CD4-positive, alpha-beta T cell treated with Interleukin-21 for 1 hour (primary cell): Measurements from ENCODE around the gene SLC23A2.

ENCODE experiments used
- DNase-seq: peaks from one replicate; pipeline ENCODE4 v3.0.0-alpha.2; 2020

SLC23A2 gene

GRCh38 chr20:4811661-4812181 is 189.6 kb downstream of the SLC23A2 start:
- peak; percentile 75 for DNase-seq

GRCh38 chr20:4811257-4811656 is 190.1 kb downstream of the SLC23A2 start:
- DNase-seq: no peak

- DNase-seq: no peak
Measured at GRCh38 chr20:4810426-4811019, 190.8 kb downstream of the SLC23A2 start.

- no peak for DNase-seq
Measured at GRCh38 chr20:4809707-4810106, 191.6 kb downstream of the SLC23A2 start.

DNA sequence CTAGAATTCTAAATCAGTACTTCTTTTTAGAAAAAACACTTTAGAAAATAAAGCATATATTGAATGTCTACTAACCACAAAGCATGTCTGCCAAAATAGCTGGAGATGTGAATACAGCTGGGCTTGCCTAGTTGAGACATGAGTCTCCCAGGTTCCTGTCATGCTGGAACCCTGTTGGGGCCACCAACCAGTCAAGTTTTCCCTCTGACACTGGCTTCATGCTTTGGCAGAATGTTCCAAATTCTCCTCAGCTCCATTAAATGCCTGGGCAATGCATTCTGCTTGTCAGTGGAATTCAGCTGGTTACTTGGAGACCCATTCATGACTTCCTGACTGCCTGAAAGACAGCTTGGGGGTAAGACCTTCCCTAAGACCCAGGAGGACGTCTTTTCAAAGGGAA is 192.4 kb downstream of the SLC23A2 start:
- no peak for DNase-seq

- no peak for DNase-seq
Measured at GRCh38 chr20:4805663-4806449, 195.5 kb downstream of the SLC23A2 start.

- no peak for DNase-seq
Measured at GRCh38 chr20:4802527-4802926, 198.8 kb downstream of the SLC23A2 start.
